DMS 273 treated with DMSO at 0.1 percent for 48 hours (cell line): ENCODE data around the gene XIST.
"Not testable (repeated sequence)": the region's sequence is repeated elsewhere in the genome, so short reads cannot be mapped to it uniquely, and the experiment has no call there.

Source experiments
- DNase-seq: peaks from one replicate; lab custom pipeline; 2025; lab: John Stamatoyannopoulos, UW

Gene XIST

DNA sequence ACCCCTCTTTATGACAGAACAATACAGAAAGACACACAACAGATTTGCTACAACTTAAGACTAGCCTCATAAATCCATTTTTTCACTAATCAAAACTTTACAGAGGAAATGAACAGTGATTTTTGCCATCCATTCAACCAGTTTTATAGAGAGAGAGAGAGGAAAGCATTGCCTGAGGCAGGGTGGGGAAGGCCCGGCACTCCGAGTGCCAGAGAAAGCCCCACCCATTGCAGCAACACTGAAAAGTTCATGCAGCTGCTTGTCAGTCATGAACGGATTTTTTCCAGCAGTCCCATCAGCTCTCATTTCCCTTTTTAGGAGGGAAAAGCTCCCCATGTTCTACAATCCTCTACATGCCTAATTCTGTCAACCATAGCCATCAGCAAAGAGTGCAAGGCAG lies 52.6 kb downstream of the XIST start:
- DNase-seq, result no peak

DNA sequence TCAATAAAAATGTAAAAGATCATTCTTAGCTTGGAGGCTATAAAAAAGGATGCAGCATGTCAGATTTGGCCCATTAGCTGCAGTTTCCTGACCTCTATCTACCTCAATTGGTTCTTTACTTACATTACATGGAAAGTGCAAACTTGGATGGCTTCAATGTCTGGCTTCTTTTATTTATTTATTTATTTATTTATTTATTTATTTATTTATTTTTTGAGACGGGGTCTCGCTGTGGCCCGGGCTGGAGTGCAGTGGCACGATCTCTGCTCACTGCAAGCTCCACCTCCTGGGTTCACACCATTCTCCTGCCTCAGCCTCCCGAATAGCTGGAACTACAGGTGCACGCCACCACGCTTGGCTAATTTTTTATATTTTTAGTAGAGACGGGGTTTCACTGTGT lies 60.0 kb downstream of the XIST start:
- DNase-seq, result not testable (repeated sequence)

DNA sequence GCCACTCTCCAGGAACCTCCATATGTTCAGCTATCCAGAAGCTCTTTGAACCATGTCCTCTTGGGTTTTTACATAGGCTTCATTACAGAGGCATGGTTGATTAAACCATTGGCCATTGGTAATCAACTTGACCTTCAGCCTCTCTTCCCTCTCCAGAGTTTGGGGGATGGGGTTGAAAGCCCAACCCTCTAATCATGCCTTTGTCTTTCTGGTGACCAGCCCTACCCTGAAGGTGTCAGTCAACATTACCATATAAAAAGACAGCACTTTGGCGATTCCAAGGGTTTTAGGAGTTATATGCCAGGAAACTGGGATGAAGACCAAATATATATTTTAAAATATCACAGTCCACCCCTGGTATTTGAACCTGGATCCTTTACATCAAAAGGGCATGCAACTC lies 67.0 kb downstream of the XIST start:
- DNase-seq, result no peak
